Measurements from ENCODE around the gene ME2.

ME2 gene

GRCh38 chr18:50896093-50896492, 17.2 kb downstream of the ME2 start:
- no peak overlapping the region for H3K4me3 ChIP-seq (ENCODE audit: low read depth, low read length)
- TF ChIP-seq, protein P1, sequence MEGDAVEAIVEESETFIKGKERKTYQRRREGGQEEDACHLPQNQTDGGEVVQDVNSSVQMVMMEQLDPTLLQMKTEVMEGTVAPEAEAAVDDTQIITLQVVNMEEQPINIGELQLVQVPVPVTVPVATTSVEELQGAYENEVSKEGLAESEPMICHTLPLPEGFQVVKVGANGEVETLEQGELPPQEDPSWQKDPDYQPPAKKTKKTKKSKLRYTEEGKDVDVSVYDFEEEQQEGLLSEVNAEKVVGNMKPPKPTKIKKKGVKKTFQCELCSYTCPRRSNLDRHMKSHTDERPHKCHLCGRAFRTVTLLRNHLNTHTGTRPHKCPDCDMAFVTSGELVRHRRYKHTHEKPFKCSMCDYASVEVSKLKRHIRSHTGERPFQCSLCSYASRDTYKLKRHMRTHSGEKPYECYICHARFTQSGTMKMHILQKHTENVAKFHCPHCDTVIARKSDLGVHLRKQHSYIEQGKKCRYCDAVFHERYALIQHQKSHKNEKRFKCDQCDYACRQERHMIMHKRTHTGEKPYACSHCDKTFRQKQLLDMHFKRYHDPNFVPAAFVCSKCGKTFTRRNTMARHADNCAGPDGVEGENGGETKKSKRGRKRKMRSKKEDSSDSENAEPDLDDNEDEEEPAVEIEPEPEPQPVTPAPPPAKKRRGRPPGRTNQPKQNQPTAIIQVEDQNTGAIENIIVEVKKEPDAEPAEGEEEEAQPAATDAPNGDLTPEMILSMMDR (IDR thresholded peaks at IDR 0.05; ENCODE audit: low read depth, low read length): no peak

DNA sequence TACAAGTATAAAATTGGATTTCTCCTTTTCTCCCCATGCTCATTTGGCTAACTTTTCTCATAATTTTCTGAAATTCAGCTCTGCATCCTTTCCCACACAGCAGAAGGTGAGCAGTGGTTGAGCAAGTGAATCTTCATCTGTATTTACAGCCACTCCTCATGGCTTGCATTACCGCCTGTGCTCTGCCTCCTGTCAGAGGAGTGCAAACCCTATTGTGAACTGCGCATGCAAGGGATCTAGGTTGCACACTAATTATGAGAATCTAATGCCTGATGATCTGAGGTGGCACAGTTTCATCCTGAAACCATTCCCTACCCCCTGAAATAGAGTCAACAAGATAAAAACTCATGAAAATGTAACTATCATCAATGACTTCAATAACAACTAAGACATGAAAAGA, 20.0 kb downstream of the ME2 start:
- TF ChIP-seq, protein P1 (IDR thresholded peaks at IDR 0.05; ENCODE audit: low read depth, low read length): no peak

DNA sequence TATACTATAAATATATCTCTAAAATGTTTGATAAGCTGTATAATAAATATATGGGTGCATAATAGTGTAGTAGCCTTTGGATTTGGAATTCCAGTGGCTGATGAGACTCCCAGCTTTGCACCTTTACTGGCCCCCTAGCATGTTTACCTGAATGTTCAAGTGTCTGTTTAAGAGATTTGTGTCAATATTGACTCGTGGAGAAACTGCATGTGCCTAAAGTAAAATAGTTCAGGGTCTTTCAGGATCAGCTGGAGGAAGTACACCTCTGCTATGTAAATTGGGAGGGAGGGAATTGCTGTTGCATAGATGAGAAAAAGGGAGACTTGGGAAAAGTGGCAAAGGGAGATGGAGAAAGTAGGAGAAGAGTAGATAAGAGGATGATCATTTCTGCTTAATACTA, 23.9 kb downstream of the ME2 start:
- TF ChIP-seq, protein P1 (IDR thresholded peaks at IDR 0.05; ENCODE audit: low read depth, low read length): no peak
- no peak overlapping the region for H3K4me3 ChIP-seq (ENCODE audit: low read depth, low read length)

More for the DNA sequence above, 20.0 kb downstream of the ME2 start:
- no peak overlapping the region for H3K4me3 ChIP-seq (ENCODE audit: low read depth, low read length)

DNA sequence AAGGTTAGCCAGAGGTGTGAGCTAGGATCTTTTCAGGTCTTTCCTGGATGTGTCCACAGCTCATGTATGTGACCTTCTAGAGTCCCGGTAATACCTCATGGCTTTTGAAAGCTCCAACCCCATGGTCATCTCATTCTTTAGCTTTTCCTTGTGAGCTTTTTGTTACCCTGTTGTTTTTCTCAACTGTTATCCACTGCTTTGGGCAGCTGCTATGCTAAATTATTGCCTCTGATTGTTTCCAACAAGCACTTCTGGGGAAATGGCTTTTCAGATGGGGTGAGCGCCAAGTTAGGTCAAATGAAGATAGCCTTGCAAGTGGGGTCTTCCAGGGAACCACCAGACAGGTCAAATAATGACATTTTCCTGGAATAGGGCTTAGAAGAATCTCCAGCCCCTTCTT, 27.9 kb downstream of the ME2 start:
- TF ChIP-seq, protein P1 (IDR thresholded peaks at IDR 0.05; ENCODE audit: low read depth, low read length): no peak
- no peak overlapping the region for H3K4me3 ChIP-seq (ENCODE audit: low read depth, low read length)

- no peak overlapping the region for H3K4me3 ChIP-seq (ENCODE audit: low read depth, low read length)
- TF ChIP-seq, protein P1 (IDR thresholded peaks at IDR 0.05; ENCODE audit: low read depth, low read length): no peak
These were observed 30.3 kb downstream of the ME2 start for GRCh38 chr18:50909261-50909660.

- TF ChIP-seq, protein P1 (IDR thresholded peaks at IDR 0.05; ENCODE audit: low read depth, low read length): no peak
- no peak overlapping the region for H3K4me3 ChIP-seq (ENCODE audit: low read depth, low read length)
These were observed 32.1 kb downstream of the ME2 start for GRCh38 chr18:50911006-50911405.

GRCh38 chr18:50917021-50917420, 38.1 kb downstream of the ME2 start:
- H3K4me3 ChIP-seq (ENCODE audit: low read depth, low read length): no peak overlapping the region
- TF ChIP-seq, protein P1 (IDR thresholded peaks at IDR 0.05; ENCODE audit: low read depth, low read length): no peak
